A549 treated with AZD9567 at 1 μM for 4 hours (cell line): Measurements from ENCODE around the gene SHOC1. TPM values are rescaled to one million over a fixed set of nuclear protein-coding genes. Genes with fewer than 3 reads are reported as not detected.

ENCODE experiments used
- total RNA-seq: library from RNA; stranded (reverse); fragments of 200-300 nt; extraction: Qiagen RNA extraction; gene quantifications from 5 replicates; pipeline ENCODE4 v1.2.3, GENCODE V29; 2022; ENCODE audit not compliant: insufficient read depth

Gene SHOC1
- total RNA-seq, result 0.02 TPM in 1 of 5 replicates, not detected in the others

DNA sequence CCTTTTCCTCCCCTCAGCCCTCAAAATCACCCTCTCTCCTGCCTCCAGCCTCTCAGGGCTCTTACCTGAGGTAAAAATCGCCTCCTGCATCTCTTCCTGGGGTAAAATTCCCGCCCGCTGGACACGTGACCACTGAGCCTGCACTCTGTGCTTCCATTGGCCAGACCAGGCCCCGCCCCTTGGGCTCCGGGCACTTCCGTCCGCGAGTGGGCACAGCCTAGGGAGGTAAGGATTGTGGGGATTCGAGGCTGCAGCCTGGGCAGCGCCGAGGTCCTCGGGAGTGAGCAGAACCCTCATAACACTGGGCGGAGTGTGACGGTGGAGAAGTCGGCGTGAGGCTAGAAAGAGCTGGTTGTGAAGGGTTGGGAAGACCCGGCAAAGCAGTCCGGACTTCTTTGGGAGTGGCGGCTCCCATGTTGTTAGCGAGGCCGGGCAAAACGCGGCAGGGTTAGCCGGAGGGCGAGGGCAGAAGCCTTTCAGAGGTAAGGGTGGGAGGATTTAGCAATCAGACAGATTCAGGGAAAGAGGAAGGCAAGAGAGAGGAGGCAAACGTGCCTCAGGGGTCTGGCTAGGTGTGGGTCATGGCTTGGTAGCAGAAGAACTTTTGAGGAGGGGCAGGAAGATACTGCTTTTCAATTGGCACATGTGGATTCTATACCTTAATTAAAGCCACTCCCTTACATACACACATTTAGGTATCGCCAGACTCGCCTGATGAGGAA, at the start of gene SHOC1:
Gene SHOC1, minus strand, starts transcription at position 103 of the 722 bp plus-strand sequence. CDS start 3,519 bp downstream, outside the sequence.

Other genes starting within 250 kb of the SHOC1 start
- gene PTGR1, start 195.3 kb downstream of the SHOC1 start, total RNA-seq, result 305 to 347 TPM (median 318 TPM) in 5 replicates
- 7.8 to 11.8 TPM (median 11.5 TPM) in 5 replicates for gene DNAJC25, start 163.6 kb downstream of the SHOC1 start, total RNA-seq
- gene GNG10, start 133.3 kb downstream of the SHOC1 start, total RNA-seq, result 50.8 to 82.3 TPM (median 72.9 TPM) in 5 replicates
- 21.6 to 33.5 TPM (median 23.4 TPM) in 5 replicates for gene UGCG, start 101.9 kb upstream of the SHOC1 start, total RNA-seq